ENCODE data around the gene BCL2L15. TPM values are rescaled to one million over a fixed set of nuclear protein-coding genes. Genes with fewer than 3 reads are reported as not detected.

The BCL2L15 gene
- total RNA-seq, 1 experiment from 2014 or later, result 1.1 TPM

- no peaks in the 10 kb centered on the region for H3K36me3 ChIP-seq (ENCODE audit: insufficient read depth, low read length, poor library complexity, severe bottlenecking)
- no peaks in the 10 kb centered on the region for H3K4me1 ChIP-seq (ENCODE audit: insufficient read depth, low read length, poor library complexity, severe bottlenecking)
- no peak for DNase-seq (ENCODE audit: low spot score)
- BruUV-seq (replicated peaks), result no TSS peak
- ChIA-PET POLR2A (ENCODE audit: low non-redundant PET) (no interaction called here), CTCF (no interaction called here)
- H3K27ac ChIP-seq (ENCODE audit: low read depth, low read length, poor library complexity, severe bottlenecking), result no peak overlapping the region
- H3K9me3 ChIP-seq (ENCODE audit: low read depth, low read length, poor library complexity, severe bottlenecking), result no peaks in the 10 kb centered on the region
- TF ChIP-seq CTCF (conservative IDR thresholded peaks at IDR 0.05; ENCODE audit: low read depth, low read length), result no peak
- no peak for TF ChIP-seq EZH2 (IDR thresholded peaks at IDR 0.05; ENCODE audit: borderline replicate concordance, low read depth, low read length, poor library complexity, severe bottlenecking)
- intact Hi-C loops (cut with micrococcal nuclease; ENCODE audit: unreplicated experiment), result no loop called here
- H3K4me3 ChIP-seq (ENCODE audit: low read depth, low read length, poor library complexity, severe bottlenecking), result no peak overlapping the region
- H3K27me3 ChIP-seq (replicated peaks; ENCODE audit: insufficient read depth, low read depth, low read length, poor library complexity), result no peaks in the 10 kb centered on the region
Measured at GRCh38 chr1:113879739-113880038, 7.7 kb downstream of the BCL2L15 start.

- Histone ChIP-seq H3K9me3 (ENCODE audit: low read depth, low read length, poor library complexity, severe bottlenecking) (no peaks in the 10 kb centered on the region), H3K4me1 (ENCODE audit: insufficient read depth, low read length, poor library complexity, severe bottlenecking) (no peaks in the 10 kb centered on the region), H3K27ac (ENCODE audit: low read depth, low read length, poor library complexity, severe bottlenecking) (no peak overlapping the region), H3K4me3 (ENCODE audit: low read depth, low read length, poor library complexity, severe bottlenecking) (no peak overlapping the region), H3K36me3 (ENCODE audit: insufficient read depth, low read length, poor library complexity, severe bottlenecking) (no peaks in the 10 kb centered on the region), H3K27me3 (replicated peaks; ENCODE audit: insufficient read depth, low read depth, low read length, poor library complexity) (no peaks in the 10 kb centered on the region)
- TF ChIP-seq CTCF (conservative IDR thresholded peaks at IDR 0.05; ENCODE audit: low read depth, low read length) (no peak), EZH2 (IDR thresholded peaks at IDR 0.05; ENCODE audit: borderline replicate concordance, low read depth, low read length, poor library complexity, severe bottlenecking) (no peak)
- no TSS peak for BruUV-seq (replicated peaks)
- DNase-seq (ENCODE audit: low spot score), result no peak
- POLR2A ChIA-PET (ENCODE audit: low non-redundant PET), result interaction anchor here (0.6 kb wide), 1 partner anchor 204 kb away, joined by 3 read pairs; no protein-coding TSS in a partner anchor
- intact Hi-C loops (cut with micrococcal nuclease; ENCODE audit: unreplicated experiment), result no loop called here
- CTCF ChIA-PET, result no interaction called here
Measured at GRCh38 chr1:113876176-113876575, 11.2 kb downstream of the BCL2L15 start.

- Histone ChIP-seq H3K27me3 (replicated peaks; ENCODE audit: insufficient read depth, low read depth, low read length, poor library complexity) (no peaks in the 10 kb centered on the region), H3K36me3 (ENCODE audit: insufficient read depth, low read length, poor library complexity, severe bottlenecking) (no peaks in the 10 kb centered on the region), H3K9me3 (ENCODE audit: low read depth, low read length, poor library complexity, severe bottlenecking) (no peaks in the 10 kb centered on the region), H3K4me3 (ENCODE audit: low read depth, low read length, poor library complexity, severe bottlenecking) (no peak overlapping the region), H3K27ac (ENCODE audit: low read depth, low read length, poor library complexity, severe bottlenecking) (no peak overlapping the region), H3K4me1 (ENCODE audit: insufficient read depth, low read length, poor library complexity, severe bottlenecking) (no peaks in the 10 kb centered on the region)
- POLR2A ChIA-PET (ENCODE audit: low non-redundant PET), result no interaction called here
- TF ChIP-seq CTCF (conservative IDR thresholded peaks at IDR 0.05; ENCODE audit: low read depth, low read length), result no peak
- TF ChIP-seq EZH2 (IDR thresholded peaks at IDR 0.05; ENCODE audit: borderline replicate concordance, low read depth, low read length, poor library complexity, severe bottlenecking), result no peak
- intact Hi-C loops (cut with micrococcal nuclease; ENCODE audit: unreplicated experiment), result no loop called here
- no TSS peak for BruUV-seq (replicated peaks)
- DNase-seq (ENCODE audit: low spot score), result no peak
- CTCF ChIA-PET, result no interaction called here
Measured at GRCh38 chr1:113875714-113876113, 11.7 kb downstream of the BCL2L15 start.

Measured in A673 (cell line).